Ishikawa (cell line): ENCODE data around the gene TSPAN15.

ENCODE experiments used
- CEBPB ChIP-seq: IDR thresholded peaks from 2 replicates; pipeline ENCODE4 v1.6.1; 2012
- EP300 ChIP-seq: IDR thresholded peaks from 2 replicates; pipeline ENCODE4 v1.6.1; 2012; ENCODE audit warnings: borderline replicate concordance
- NFIC ChIP-seq: IDR thresholded peaks from 2 replicates; pipeline ENCODE4 v1.6.1; 2012
- RAD21 ChIP-seq: IDR thresholded peaks from 2 replicates; pipeline ENCODE4 v1.6.1; 2012; ENCODE audit warnings: low read depth
- REST ChIP-seq: IDR thresholded peaks from 2 replicates; pipeline ENCODE4 v1.6.1; 2012; ENCODE audit warnings: low read depth, mild to moderate bottlenecking
- TAF1 ChIP-seq: IDR thresholded peaks from 2 replicates; pipeline ENCODE4 v1.6.1; 2012; ENCODE audit warnings: low read depth, mild to moderate bottlenecking
- TCF12 ChIP-seq: IDR thresholded peaks from 2 replicates; pipeline ENCODE4 v1.6.1; 2012; ENCODE audit warnings: low read depth
- TEAD4 ChIP-seq: IDR thresholded peaks from 2 replicates; pipeline ENCODE4 v1.6.1; 2012
- YY1 ChIP-seq: IDR thresholded peaks from 2 replicates; pipeline ENCODE4 v1.6.1; 2012; ENCODE audit warnings: low read depth
- ZBTB7A ChIP-seq: IDR thresholded peaks from 2 replicates; pipeline ENCODE4 v1.6.1; 2012; ENCODE audit warnings: low read depth
- TF ChIP-seq, protein P1 (sequence below): IDR thresholded peaks from 2 replicates; pipeline ENCODE4 v1.6.1; 2012

DNA sequence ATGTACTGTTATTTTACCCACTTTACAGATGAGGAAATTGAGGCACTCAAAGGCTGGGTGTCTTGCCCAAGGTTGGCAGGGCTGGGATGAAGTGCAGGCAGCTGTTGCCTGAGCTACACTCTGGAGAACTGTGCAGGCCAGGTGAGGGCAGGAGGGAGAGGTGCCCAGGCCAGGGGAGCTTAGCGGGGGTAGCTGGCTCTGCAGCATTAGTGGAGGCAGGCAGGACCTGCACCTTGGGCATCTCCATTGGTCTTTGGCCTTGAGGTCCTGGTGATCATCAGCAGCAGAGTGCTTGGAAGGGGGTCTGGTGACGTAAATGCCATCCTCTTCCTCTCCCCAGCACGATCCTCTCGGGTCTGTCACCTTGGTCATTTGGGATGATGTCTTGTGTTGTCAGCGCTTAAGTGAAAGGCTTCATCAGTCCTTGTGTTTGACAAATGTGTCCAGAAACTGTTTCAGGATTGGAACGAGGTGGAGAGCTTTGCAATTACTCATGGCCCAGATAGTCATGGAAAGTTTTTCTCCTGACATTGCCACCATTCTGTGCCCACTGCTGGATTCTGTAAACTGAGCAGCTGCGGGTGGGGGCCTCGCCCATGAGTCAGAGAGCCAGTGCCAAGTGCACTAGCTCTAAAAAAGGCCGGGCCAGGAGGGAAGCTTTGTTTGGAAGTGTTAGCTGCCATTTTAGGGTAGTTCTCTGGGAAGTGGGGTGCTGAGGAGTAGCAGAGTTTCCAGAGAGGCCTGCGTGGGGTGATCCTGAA lies 47.6 kb downstream of the TSPAN15 start:
- no peak for TF ChIP-seq YY1
- TF ChIP-seq CEBPB = no peak
- TF ChIP-seq REST = no peak
- TF ChIP-seq EP300 = no peak
- TF ChIP-seq TEAD4 = no peak
- TF ChIP-seq, protein P1, sequence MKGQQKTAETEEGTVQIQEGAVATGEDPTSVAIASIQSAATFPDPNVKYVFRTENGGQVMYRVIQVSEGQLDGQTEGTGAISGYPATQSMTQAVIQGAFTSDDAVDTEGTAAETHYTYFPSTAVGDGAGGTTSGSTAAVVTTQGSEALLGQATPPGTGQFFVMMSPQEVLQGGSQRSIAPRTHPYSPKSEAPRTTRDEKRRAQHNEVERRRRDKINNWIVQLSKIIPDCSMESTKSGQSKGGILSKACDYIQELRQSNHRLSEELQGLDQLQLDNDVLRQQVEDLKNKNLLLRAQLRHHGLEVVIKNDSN = no peak
- no peak for TF ChIP-seq RAD21
- TF ChIP-seq TCF12 = no peak
- no peak for TF ChIP-seq ZBTB7A
- TF ChIP-seq TAF1 = no peak
- no peak for TF ChIP-seq NFIC
